ENCODE data around the gene FILIP1. TPM values are rescaled to one million over a fixed set of nuclear protein-coding genes. Genes with fewer than 3 reads are reported as not detected.
A peak's percentile ranks its signal among the peaks of the same experiment; 100 is the strongest.

FILIP1 gene
- total RNA-seq, 4 donors from 2014 or later: 36.0 to 57.6 (median 48.0) TPM

- peak; percentile 99 for ATAC-seq
- no peak for TF ChIP-seq CTCF (IDR thresholded peaks at IDR 0.05)
- TF ChIP-seq EP300 (IDR thresholded peaks at IDR 0.05): no peak
- peak; percentile 84 for TF ChIP-seq POLR2AphosphoS5 (IDR thresholded peaks at IDR 0.05)
- TF ChIP-seq POLR2A (IDR thresholded peaks at IDR 0.05): peak; percentile 50 to 77
- H3K4me1 ChIP-seq: peaks cover 0 to 37% (median 10%) of the 10 kb centered on the region in 3 donors
- H3K9me3 ChIP-seq: no peaks in the 10 kb centered on the region
- peaks cover 0 to 26% of the 10 kb centered on the region in 2 donors for H3K36me3 ChIP-seq
- H3K27me3 ChIP-seq: no peaks in the 10 kb centered on the region
- peak within 1 kb of the TSS; percentile 78 to 80 for H3K4me3 ChIP-seq
- 1 to 2% methylated on average over 19 to 28 of the region's 36 CpGs for WGBS, 2 donors (ENCODE audit: low coverage in 1 of 2)
- H3K27ac ChIP-seq: peak within 1 kb of the TSS; percentile 86 to 96 (median 90)
These were observed 250.1 kb downstream of the FILIP1 start, which contains the start of gene COX7A2 for GRCh38 chr6:75243333-75244062. Gene COX7A2 (minus strand): TSS chr6:75243801. CDS start chr6:75243734, 67 bp downstream.

Small RNA genes lying within 50 kb of the gene (small RNA-seq; reads per million reads assigned to genes)
- gene MIR4463: 0 reads per million in 4 donors
- 0 reads per million in 4 donors for gene RF00012
- 0 to 0.09 (median 0) reads per million in 4 donors for gene RNU1-34P

Other genes with a start within 250 kb of the FILIP1 start
- 100 to 1,000 TPM; 148 to 764 (median 376) TPM for gene COX7A2, start 250.0 kb downstream of the FILIP1 start, total RNA-seq
- 100 to 1,000 TPM in 2 of 4 donors, 10 to 100 TPM in 2; 90.2 to 125 (median 97.5) TPM for gene TMEM30A, start 209.0 kb downstream of the FILIP1 start, total RNA-seq
- gene SENP6, start 108.1 kb upstream of the FILIP1 start, total RNA-seq: 100 to 1,000 TPM; 108 to 192 (median 128) TPM